ENCODE data around the gene TNNI3K.

The TNNI3K gene

DNA sequence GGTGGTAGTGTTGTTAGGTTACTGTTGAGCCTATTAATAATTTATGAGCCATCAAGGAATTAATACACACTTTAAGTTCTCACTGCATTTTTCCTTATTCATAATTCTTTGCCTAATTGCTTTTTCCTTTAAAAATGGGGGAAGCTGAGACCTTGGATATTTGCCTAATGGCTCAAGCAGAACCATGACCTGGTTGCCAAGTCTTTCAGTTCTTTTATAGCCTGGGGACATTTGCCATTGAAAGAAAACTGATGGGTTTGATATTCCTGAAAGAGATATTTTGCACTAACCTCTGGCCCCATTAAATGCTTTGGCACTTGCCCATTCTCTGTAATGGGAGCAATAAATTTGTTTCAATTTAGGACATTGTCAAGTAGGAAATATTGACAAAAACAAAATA lies 295.7 kb downstream of the TNNI3K start:
- CTCF ChIA-PET = no interaction called here
- no peak for DNase-seq (ENCODE audit: low read depth, low spot score)
- POLR2A ChIA-PET = no interaction called here
- H3K4me3 ChIP-seq (ENCODE audit: low read depth, low read length) = no peak overlapping the region
- TF ChIP-seq, protein P1, sequence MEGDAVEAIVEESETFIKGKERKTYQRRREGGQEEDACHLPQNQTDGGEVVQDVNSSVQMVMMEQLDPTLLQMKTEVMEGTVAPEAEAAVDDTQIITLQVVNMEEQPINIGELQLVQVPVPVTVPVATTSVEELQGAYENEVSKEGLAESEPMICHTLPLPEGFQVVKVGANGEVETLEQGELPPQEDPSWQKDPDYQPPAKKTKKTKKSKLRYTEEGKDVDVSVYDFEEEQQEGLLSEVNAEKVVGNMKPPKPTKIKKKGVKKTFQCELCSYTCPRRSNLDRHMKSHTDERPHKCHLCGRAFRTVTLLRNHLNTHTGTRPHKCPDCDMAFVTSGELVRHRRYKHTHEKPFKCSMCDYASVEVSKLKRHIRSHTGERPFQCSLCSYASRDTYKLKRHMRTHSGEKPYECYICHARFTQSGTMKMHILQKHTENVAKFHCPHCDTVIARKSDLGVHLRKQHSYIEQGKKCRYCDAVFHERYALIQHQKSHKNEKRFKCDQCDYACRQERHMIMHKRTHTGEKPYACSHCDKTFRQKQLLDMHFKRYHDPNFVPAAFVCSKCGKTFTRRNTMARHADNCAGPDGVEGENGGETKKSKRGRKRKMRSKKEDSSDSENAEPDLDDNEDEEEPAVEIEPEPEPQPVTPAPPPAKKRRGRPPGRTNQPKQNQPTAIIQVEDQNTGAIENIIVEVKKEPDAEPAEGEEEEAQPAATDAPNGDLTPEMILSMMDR (IDR thresholded peaks at IDR 0.05; ENCODE audit: insufficient read depth, low read length, missing control alignments) = no peak

DNA sequence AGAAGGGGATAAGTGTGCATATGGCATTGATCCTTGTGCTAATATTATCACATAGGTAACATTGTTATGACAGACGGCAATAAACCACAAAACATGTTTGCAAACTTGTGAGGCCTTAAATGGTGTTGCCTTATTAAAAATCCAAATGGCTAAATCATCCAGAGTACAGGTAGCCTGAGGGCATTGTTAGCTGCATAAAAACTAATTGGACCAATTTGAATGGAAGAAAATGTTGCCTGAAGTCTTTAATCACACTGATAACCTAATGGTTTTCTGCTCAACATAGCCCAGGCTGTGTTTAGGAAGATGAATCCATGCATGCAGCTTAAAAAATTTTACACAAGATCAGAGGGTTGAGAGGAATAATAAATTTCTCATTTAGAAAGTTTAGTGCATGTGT lies 296.6 kb downstream of the TNNI3K start:
- POLR2A ChIA-PET = no interaction called here
- TF ChIP-seq, protein P1 (IDR thresholded peaks at IDR 0.05; ENCODE audit: insufficient read depth, low read length, missing control alignments) = no peak
- CTCF ChIA-PET = no interaction called here
- DNase-seq (ENCODE audit: low read depth, low spot score) = no peak
- H3K4me3 ChIP-seq (ENCODE audit: low read depth, low read length) = no peak overlapping the region

DNA sequence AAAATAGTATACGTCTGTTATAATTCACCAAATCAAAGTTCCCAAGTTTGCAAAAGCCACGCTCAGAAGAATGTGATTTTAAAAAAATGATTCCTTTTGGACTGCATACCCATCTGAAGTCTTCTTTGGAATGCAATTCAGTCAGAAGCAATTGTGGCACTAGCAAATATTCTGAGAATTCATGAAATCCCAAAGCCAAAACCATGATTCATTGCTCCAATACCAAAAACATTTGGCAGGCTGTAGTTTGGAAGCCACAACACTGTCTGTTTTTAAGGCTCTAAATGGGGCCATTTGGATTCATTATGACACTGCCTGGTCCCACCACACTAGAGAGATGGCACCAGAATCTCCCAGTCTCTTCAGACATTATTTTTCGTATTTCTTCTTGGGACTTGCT lies 299.1 kb downstream of the TNNI3K start:
- TF ChIP-seq, protein P1 (IDR thresholded peaks at IDR 0.05; ENCODE audit: insufficient read depth, low read length, missing control alignments) = no peak
- ChIA-PET POLR2A (no interaction called here), CTCF (no interaction called here)
- peak; percentile 5 for DNase-seq (ENCODE audit: low read depth, low spot score)
- no peak overlapping the region for H3K4me3 ChIP-seq (ENCODE audit: low read depth, low read length)

DNA sequence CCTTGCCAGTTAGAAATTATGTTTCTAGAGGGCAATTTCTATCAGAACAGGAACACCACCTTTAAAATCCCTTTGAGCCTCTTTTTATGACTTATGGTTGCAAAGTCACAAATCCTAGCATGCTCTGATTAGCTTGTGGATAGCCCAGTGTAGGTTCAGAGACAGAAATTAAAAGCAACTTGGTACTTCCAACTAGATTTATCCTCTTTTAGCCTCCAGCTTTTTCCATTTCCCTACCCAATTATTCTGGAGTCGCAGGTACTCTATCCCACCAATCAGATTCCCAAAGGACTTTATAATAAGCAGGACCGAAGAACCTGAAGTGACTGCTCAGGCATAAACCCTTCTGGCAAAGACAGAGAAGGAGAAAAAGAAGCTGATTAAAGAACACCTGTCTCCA lies 310.6 kb downstream of the TNNI3K start:
- ChIA-PET CTCF (no interaction called here), POLR2A (no interaction called here)
- TF ChIP-seq, protein P1 (IDR thresholded peaks at IDR 0.05; ENCODE audit: insufficient read depth, low read length, missing control alignments) = no peak
- DNase-seq (ENCODE audit: low read depth, low spot score) = no peak
- no peak overlapping the region for H3K4me3 ChIP-seq (ENCODE audit: low read depth, low read length)

DNA sequence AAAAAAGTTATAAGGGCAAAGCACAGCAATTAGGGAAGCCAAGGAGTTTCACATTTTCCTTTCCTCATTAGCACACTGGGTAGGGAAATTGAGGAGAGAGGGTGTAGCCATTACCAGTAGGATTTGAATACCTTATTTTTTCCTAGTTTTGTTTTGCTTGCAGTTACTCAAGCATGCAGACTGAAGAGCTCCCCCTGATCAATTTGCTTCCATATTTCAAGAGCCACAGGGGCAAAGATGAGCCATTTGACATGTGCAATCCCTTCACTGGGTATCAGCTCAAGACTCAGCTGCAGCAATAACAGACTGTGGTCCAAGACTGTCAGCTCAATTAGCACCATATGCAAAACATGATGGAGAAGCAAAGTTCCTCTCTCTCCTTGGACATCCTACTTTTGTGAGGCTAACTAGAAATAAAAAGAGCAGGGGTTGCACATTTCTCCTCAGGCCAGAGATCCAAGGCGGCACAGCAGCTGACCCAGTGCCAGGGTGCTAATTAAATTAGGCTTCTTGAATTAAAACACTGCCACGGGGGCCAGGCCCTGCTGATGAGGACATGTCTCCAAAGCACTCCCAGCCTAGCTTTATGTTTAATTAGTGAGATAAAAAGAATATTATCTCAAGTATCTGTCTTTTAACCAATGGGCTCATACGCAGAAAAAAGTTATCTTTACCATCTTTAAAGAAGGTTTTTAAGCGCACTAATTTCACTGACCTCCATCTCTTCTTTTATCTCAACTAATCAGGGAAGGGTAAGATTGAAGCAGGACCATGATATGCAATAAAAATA lies 314.0 kb downstream of the TNNI3K start:
- no peak overlapping the region for H3K4me3 ChIP-seq (ENCODE audit: low read depth, low read length)
- POLR2A ChIA-PET = no interaction called here
- CTCF ChIA-PET = no interaction called here
- TF ChIP-seq, protein P1 (IDR thresholded peaks at IDR 0.05; ENCODE audit: insufficient read depth, low read length, missing control alignments) = no peak
- DNase-seq (ENCODE audit: low read depth, low spot score) = no peak

DNA sequence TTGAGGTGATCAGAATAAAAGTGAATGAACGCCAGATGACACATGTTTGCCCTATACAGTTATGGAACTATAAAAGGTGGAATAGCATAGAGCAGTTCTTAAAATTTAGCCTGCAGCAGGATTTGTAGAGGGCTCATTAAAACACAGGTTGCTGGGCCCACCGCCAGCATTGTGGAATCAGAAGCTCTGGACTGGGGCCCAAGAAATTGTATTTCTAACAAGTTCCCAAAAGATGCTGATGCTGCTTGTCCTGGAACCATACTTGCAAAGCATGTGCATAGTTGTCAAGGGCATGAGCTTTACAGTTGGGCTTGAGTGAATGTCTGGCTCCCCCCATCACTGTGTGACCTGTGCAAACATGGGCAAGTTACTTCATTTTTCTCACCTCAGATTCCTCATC lies 314.7 kb downstream of the TNNI3K start:
- POLR2A ChIA-PET = no interaction called here
- no peak for DNase-seq (ENCODE audit: low read depth, low spot score)
- TF ChIP-seq, protein P1 (IDR thresholded peaks at IDR 0.05; ENCODE audit: insufficient read depth, low read length, missing control alignments) = no peak
- H3K4me3 ChIP-seq (ENCODE audit: low read depth, low read length) = no peak overlapping the region
- CTCF ChIA-PET = no interaction called here

All from AG04449 (cell line).